ENCODE data around the gene WDR77. TPM values are rescaled to one million over a fixed set of nuclear protein-coding genes. Genes with fewer than 3 reads are reported as not detected.

WDR77 gene
- total RNA-seq, 1 experiment from 2014 or later: 28.5 TPM

- in situ Hi-C loops (cut with HindIII; ENCODE audit: low pct_unique_long_range_greater_than_20kb, low sequenced_read_pairs): no loop called here
- no peak for DNase-seq (ENCODE audit: low read depth)
Observed at GRCh38 chr1:111471538-111471937, 22.5 kb upstream of the WDR77 start.

- in situ Hi-C loops (cut with HindIII; ENCODE audit: low pct_unique_long_range_greater_than_20kb, low sequenced_read_pairs): no loop called here
- no peak for DNase-seq (ENCODE audit: low read depth)
Observed at GRCh38 chr1:111471012-111471411, 22.0 kb upstream of the WDR77 start.

- in situ Hi-C loops (cut with HindIII; ENCODE audit: low pct_unique_long_range_greater_than_20kb, low sequenced_read_pairs): no loop called here
- DNase-seq (ENCODE audit: low read depth): no peak
Observed at GRCh38 chr1:111470596-111470995, 21.5 kb upstream of the WDR77 start.

GRCh38 chr1:111469539-111469938 is 20.5 kb upstream of the WDR77 start:
- in situ Hi-C loops (cut with HindIII; ENCODE audit: low pct_unique_long_range_greater_than_20kb, low sequenced_read_pairs): no loop called here

GRCh38 chr1:111468717-111469100 is 19.7 kb upstream of the WDR77 start:
- in situ Hi-C loops (cut with HindIII; ENCODE audit: low pct_unique_long_range_greater_than_20kb, low sequenced_read_pairs): no loop called here
- no peak for DNase-seq (ENCODE audit: low read depth)

More at GRCh38 chr1:111469539-111469938, 20.5 kb upstream of the WDR77 start:
- no peak for DNase-seq (ENCODE audit: low read depth)

GRCh38 chr1:111467865-111468716 is 19.0 kb upstream of the WDR77 start:
- no peak for DNase-seq (ENCODE audit: low read depth)
- in situ Hi-C loops (cut with HindIII; ENCODE audit: low pct_unique_long_range_greater_than_20kb, low sequenced_read_pairs): no loop called here

GRCh38 chr1:111466480-111466879 is 17.4 kb upstream of the WDR77 start:
- no peak for DNase-seq (ENCODE audit: low read depth)
- in situ Hi-C loops (cut with HindIII; ENCODE audit: low pct_unique_long_range_greater_than_20kb, low sequenced_read_pairs): no loop called here

- in situ Hi-C loops (cut with HindIII; ENCODE audit: low pct_unique_long_range_greater_than_20kb, low sequenced_read_pairs): no loop called here
- DNase-seq (ENCODE audit: low read depth): no peak
Observed at GRCh38 chr1:111465754-111466153, 16.7 kb upstream of the WDR77 start.

GRCh38 chr1:111463029-111463683 is 14.1 kb upstream of the WDR77 start:
- peak; percentile 79 for DNase-seq (ENCODE audit: low read depth)
- in situ Hi-C loops (cut with HindIII; ENCODE audit: low pct_unique_long_range_greater_than_20kb, low sequenced_read_pairs): no loop called here

GRCh38 chr1:111462370-111463028 is 13.4 kb upstream of the WDR77 start:
- DNase-seq (ENCODE audit: low read depth): no peak
- in situ Hi-C loops (cut with HindIII; ENCODE audit: low pct_unique_long_range_greater_than_20kb, low sequenced_read_pairs): no loop called here

GRCh38 chr1:111461765-111462164 is 12.7 kb upstream of the WDR77 start:
- in situ Hi-C loops (cut with HindIII; ENCODE audit: low pct_unique_long_range_greater_than_20kb, low sequenced_read_pairs): no loop called here
- DNase-seq (ENCODE audit: low read depth): no peak

GRCh38 chr1:111455642-111456031 is 6.6 kb upstream of the WDR77 start:
- in situ Hi-C loops (cut with HindIII; ENCODE audit: low pct_unique_long_range_greater_than_20kb, low sequenced_read_pairs): no loop called here
- no peak for DNase-seq (ENCODE audit: low read depth)

- DNase-seq (ENCODE audit: low read depth): no peak
- in situ Hi-C loops (cut with HindIII; ENCODE audit: low pct_unique_long_range_greater_than_20kb, low sequenced_read_pairs): no loop called here
Observed at GRCh38 chr1:111454859-111455641, 6.0 kb upstream of the WDR77 start.

GRCh38 chr1:111453706-111454105 is 4.7 kb upstream of the WDR77 start:
- DNase-seq (ENCODE audit: low read depth): no peak
- in situ Hi-C loops (cut with HindIII; ENCODE audit: low pct_unique_long_range_greater_than_20kb, low sequenced_read_pairs): no loop called here

- in situ Hi-C loops (cut with HindIII; ENCODE audit: low pct_unique_long_range_greater_than_20kb, low sequenced_read_pairs): no loop called here
- DNase-seq (ENCODE audit: low read depth): no peak
Observed at GRCh38 chr1:111452581-111452980, 3.5 kb upstream of the WDR77 start.

GRCh38 chr1:111450185-111450584 is 1.1 kb upstream of the WDR77 start:
- DNase-seq (ENCODE audit: low read depth): no peak
- in situ Hi-C loops (cut with HindIII; ENCODE audit: low pct_unique_long_range_greater_than_20kb, low sequenced_read_pairs): no loop called here

- in situ Hi-C loops (cut with HindIII; ENCODE audit: low pct_unique_long_range_greater_than_20kb, low sequenced_read_pairs): no loop called here
- no peak for DNase-seq (ENCODE audit: low read depth)
Observed at GRCh38 chr1:111449703-111450017, 604 bp upstream of the WDR77 start.

GRCh38 chr1:111448482-111448917 is 556 bp downstream of the WDR77 start:
- no peak for DNase-seq (ENCODE audit: low read depth)
- in situ Hi-C loops (cut with HindIII; ENCODE audit: low pct_unique_long_range_greater_than_20kb, low sequenced_read_pairs): no loop called here
